HCT116 (cell line): ENCODE data around the gene SLC35E2B.

Source experiments
- CEBPB ChIP-seq: IDR thresholded peaks from 2 replicates; pipeline ENCODE4 v1.6.1; 2012; ENCODE audit warnings: low read depth
- POLR2A ChIP-seq: IDR thresholded peaks from 2 replicates; pipeline ENCODE4 v1.7.0; 2011; ENCODE audit warnings: borderline replicate concordance; ENCODE audit not compliant: insufficient read depth, insufficient read length; ENCODE audit errors: extremely low read depth
- SP1 ChIP-seq: IDR thresholded peaks from 2 replicates; pipeline ENCODE4 v1.6.1; 2012; ENCODE audit warnings: low read depth
- SRF ChIP-seq: IDR thresholded peaks from 2 replicates; pipeline ENCODE4 v1.6.1; 2012; ENCODE audit warnings: low read depth
- TF ChIP-seq, protein P1 (sequence below): IDR thresholded peaks from 2 replicates; pipeline ENCODE4 v1.6.1; 2012; ENCODE audit warnings: low read depth
- TF ChIP-seq, protein P2 (sequence below), 3 experiments: fragments of 200-600 bp in 1 of 3; sonication (generic) in 1 of 3; IDR thresholded peaks in 2 of 3; conservative IDR thresholded peaks in 1 of 3; 2 replicates each; pipeline ENCODE4 v1.5.1; 2012 to 2017; ENCODE audit warnings: low read depth in 2 of 3, low read length in 2 of 3, antibody characterized with exemption in 1 of 3, borderline replicate concordance in 1 of 3, control low read depth in 1 of 3, mild to moderate bottlenecking in 1 of 3, mixed read lengths in 1 of 3, mixed run types in 1 of 3, moderate library complexity in 1 of 3; ENCODE audit not compliant: insufficient read depth in 1 of 3
- TF ChIP-seq, protein P3 (sequence below): IDR thresholded peaks from 2 replicates; pipeline ENCODE4 v1.6.1; 2011; ENCODE audit warnings: mild to moderate bottlenecking, low read length, moderate library complexity; ENCODE audit not compliant: insufficient replicate concordance; ENCODE audit errors: extremely low read depth

DNA sequence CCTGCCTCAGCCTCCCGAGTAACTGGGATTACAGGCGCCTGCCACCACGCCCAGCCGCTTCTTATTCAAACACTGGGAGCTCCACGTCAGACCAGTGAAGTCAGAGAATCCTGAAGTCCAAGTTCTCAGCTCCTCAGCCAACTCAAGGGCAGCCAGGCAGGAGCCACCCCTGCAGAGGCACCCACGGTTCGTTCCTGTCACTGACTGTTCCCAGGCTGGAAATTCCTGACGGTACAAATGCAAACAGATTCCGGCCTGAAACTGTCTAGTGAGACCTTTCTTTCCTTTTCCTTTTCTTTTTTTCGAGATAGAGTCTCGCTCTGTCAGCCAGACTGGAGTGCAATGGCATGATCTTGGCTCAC lies 11.7 kb downstream of the SLC35E2B start:
- TF ChIP-seq, protein P1, sequence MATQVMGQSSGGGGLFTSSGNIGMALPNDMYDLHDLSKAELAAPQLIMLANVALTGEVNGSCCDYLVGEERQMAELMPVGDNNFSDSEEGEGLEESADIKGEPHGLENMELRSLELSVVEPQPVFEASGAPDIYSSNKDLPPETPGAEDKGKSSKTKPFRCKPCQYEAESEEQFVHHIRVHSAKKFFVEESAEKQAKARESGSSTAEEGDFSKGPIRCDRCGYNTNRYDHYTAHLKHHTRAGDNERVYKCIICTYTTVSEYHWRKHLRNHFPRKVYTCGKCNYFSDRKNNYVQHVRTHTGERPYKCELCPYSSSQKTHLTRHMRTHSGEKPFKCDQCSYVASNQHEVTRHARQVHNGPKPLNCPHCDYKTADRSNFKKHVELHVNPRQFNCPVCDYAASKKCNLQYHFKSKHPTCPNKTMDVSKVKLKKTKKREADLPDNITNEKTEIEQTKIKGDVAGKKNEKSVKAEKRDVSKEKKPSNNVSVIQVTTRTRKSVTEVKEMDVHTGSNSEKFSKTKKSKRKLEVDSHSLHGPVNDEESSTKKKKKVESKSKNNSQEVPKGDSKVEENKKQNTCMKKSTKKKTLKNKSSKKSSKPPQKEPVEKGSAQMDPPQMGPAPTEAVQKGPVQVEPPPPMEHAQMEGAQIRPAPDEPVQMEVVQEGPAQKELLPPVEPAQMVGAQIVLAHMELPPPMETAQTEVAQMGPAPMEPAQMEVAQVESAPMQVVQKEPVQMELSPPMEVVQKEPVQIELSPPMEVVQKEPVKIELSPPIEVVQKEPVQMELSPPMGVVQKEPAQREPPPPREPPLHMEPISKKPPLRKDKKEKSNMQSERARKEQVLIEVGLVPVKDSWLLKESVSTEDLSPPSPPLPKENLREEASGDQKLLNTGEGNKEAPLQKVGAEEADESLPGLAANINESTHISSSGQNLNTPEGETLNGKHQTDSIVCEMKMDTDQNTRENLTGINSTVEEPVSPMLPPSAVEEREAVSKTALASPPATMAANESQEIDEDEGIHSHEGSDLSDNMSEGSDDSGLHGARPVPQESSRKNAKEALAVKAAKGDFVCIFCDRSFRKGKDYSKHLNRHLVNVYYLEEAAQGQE: no peak
- TF ChIP-seq, protein P2, sequence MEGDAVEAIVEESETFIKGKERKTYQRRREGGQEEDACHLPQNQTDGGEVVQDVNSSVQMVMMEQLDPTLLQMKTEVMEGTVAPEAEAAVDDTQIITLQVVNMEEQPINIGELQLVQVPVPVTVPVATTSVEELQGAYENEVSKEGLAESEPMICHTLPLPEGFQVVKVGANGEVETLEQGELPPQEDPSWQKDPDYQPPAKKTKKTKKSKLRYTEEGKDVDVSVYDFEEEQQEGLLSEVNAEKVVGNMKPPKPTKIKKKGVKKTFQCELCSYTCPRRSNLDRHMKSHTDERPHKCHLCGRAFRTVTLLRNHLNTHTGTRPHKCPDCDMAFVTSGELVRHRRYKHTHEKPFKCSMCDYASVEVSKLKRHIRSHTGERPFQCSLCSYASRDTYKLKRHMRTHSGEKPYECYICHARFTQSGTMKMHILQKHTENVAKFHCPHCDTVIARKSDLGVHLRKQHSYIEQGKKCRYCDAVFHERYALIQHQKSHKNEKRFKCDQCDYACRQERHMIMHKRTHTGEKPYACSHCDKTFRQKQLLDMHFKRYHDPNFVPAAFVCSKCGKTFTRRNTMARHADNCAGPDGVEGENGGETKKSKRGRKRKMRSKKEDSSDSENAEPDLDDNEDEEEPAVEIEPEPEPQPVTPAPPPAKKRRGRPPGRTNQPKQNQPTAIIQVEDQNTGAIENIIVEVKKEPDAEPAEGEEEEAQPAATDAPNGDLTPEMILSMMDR (IDR thresholded peaks at IDR 0.05 in 2 of 3, conservative IDR thresholded peaks at IDR 0.05 in 1 of 3; ENCODE audit: borderline replicate concordance in 1 of 3, insufficient read depth in 1 of 3, low read depth in 2 of 3, low read length in 2 of 3): no peak
- TF ChIP-seq POLR2A (no peak), CEBPB (no peak), SRF (no peak), SP1 (no peak)
- TF ChIP-seq, protein P3, sequence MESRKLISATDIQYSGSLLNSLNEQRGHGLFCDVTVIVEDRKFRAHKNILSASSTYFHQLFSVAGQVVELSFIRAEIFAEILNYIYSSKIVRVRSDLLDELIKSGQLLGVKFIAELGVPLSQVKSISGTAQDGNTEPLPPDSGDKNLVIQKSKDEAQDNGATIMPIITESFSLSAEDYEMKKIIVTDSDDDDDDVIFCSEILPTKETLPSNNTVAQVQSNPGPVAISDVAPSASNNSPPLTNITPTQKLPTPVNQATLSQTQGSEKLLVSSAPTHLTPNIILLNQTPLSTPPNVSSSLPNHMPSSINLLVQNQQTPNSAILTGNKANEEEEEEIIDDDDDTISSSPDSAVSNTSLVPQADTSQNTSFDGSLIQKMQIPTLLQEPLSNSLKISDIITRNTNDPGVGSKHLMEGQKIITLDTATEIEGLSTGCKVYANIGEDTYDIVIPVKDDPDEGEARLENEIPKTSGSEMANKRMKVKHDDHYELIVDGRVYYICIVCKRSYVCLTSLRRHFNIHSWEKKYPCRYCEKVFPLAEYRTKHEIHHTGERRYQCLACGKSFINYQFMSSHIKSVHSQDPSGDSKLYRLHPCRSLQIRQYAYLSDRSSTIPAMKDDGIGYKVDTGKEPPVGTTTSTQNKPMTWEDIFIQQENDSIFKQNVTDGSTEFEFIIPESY: no peak
